Common myeloid progenitor, CD34-positive (primary cell): ENCODE data around the gene PPP6R1.
A peak's percentile ranks its signal among the peaks of the same experiment; 100 is the strongest.

Experiments used
- CTCF ChIA-PET: fragments of 350-600 bp; sonication (Branson Sonifier 250); formaldehyde crosslinking; loops from one replicate; lab custom pipeline; 2021; ENCODE audit warnings: antibody characterized with exemption; lab: Charles Lee
- POLR2A ChIA-PET: fragments of 350-600 bp; sonication (Branson Sonifier 250); formaldehyde crosslinking; loops from one replicate; lab custom pipeline; 2021; ENCODE audit warnings: antibody characterized with exemption; lab: Charles Lee
- DNase-seq, 3 donors: peaks; one replicate each; pipeline versions ENCODE4 v3.0.0 to v3.0.0-alpha.2; 2013
- H3K27ac ChIP-seq, 2 experiments: 1 replicate in 1 of 2; 2 replicates in 1 of 2; pipeline ENCODE4 v1.7.0; 2013; ENCODE audit warnings: inconsistent platforms in 2 of 2, low read length in 2 of 2, mild to moderate bottlenecking in 2 of 2, low read depth in 1 of 2, moderate library complexity in 1 of 2; ENCODE audit not compliant: severe bottlenecking in 2 of 2, insufficient read depth in 1 of 2, poor library complexity in 1 of 2
- H3K27me3 ChIP-seq, 5 experiments: replicated peaks in 2 of 5; 1 replicate in 3 of 5; 2 replicates in 2 of 5; pipeline versions ENCODE4 v1.6.1 to v1.7.0; 2013; ENCODE audit warnings: low read length in 4 of 5, mild to moderate bottlenecking in 2 of 5, moderate library complexity in 2 of 5, inconsistent platforms in 1 of 5; ENCODE audit not compliant: insufficient read depth in 5 of 5, control insufficient read depth in 4 of 5
- H3K36me3 ChIP-seq, 4 experiments: 1 replicate in 2 of 4; 2 replicates in 2 of 4; pipeline versions ENCODE4 v1.6.1 to v1.7.0; 2013; ENCODE audit warnings: low read length in 3 of 4, control low read depth in 1 of 4, mild to moderate bottlenecking in 1 of 4; ENCODE audit not compliant: control insufficient read depth in 4 of 4, insufficient read depth in 4 of 4
- H3K4me1 ChIP-seq, 4 experiments: 1 replicate in 3 of 4; 2 replicates in 1 of 4; pipeline versions ENCODE4 v1.6.1 to v1.7.1; 2013; ENCODE audit warnings: low read length in 3 of 4, mild to moderate bottlenecking in 3 of 4, control low read depth in 1 of 4, inconsistent platforms in 1 of 4, moderate library complexity in 1 of 4; ENCODE audit not compliant: control insufficient read depth in 4 of 4, insufficient read depth in 4 of 4; ENCODE audit errors: control extremely low read depth in 1 of 4
- H3K4me3 ChIP-seq, 7 experiments: 1 replicate in 4 of 7; 2 replicates in 3 of 7; pipeline versions ENCODE4 v1.5.1 to v1.7.0; 2013; ENCODE audit warnings: mild to moderate bottlenecking in 7 of 7, low read length in 6 of 7, moderate library complexity in 6 of 7, inconsistent platforms in 2 of 7, low read depth in 2 of 7, control low read depth in 1 of 7; ENCODE audit not compliant: insufficient read depth in 4 of 7, control insufficient read depth in 1 of 7; ENCODE audit errors: extremely low read depth in 1 of 7
- H3K9me3 ChIP-seq, 5 experiments: 1 replicate in 4 of 5; 2 replicates in 1 of 5; pipeline versions ENCODE4 v1.6.1 to v1.7.1; 2013; ENCODE audit warnings: low read length in 4 of 5, mild to moderate bottlenecking in 2 of 5, inconsistent platforms in 1 of 5, low read depth in 1 of 5, moderate library complexity in 1 of 5; ENCODE audit not compliant: control insufficient read depth in 4 of 5, insufficient read depth in 2 of 5; ENCODE audit errors: control extremely low read depth in 1 of 5
- WGBS: methylation state at CpG from one replicate; pipeline ENCODE4 v1.1.5; 2013; ENCODE audit not compliant: insufficient coverage; 5-methylcytosine and 5-hydroxymethylcytosine counted together

PPP6R1 gene

DNA sequence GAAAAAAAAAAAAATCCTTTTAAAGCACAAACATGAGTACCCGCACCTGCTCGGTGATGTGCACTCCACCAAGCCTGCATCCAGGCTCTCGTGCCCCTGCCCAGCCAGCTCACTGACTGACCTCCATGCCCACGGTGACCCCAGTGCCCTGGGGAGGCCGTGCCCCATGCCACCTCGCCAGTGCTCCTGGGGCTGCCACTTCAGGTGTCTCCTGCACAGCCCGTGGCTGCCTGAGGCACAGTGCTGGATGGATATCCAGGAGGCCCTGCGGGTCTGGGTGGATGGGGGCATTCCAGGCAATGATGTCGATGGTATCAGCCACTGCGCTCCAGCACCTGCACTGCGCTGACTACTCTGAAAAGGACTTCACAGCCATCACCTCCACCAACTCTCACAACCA lies 9.0 kb downstream of the PPP6R1 start:
- WGBS = 96% methylated on average over 8 of the region's 11 CpGs
- Histone ChIP-seq H3K9me3 (no peaks in the 10 kb centered on the region), H3K27ac (peak overlapping the region in 1 of 2 experiments; percentile 95), H3K36me3 (peaks cover 3 to 60% (median 28%) of the 10 kb centered on the region in 4 experiments), H3K4me3 (no peak overlapping the region), H3K4me1 (peaks cover 17 to 85% (median 78%) of the 10 kb centered on the region in 4 experiments), H3K27me3 (no peaks in the 10 kb centered on the region)
- no peak for DNase-seq
- ChIA-PET POLR2A (interaction anchor here (0.6 kb wide), 1 partner anchor 9 kb away, joined by 4 read pairs; no protein-coding TSS in a partner anchor), CTCF (interaction anchor here (1.3 kb wide), 1 partner anchor 43 kb away, joined by 3 read pairs; no protein-coding TSS in a partner anchor)

DNA sequence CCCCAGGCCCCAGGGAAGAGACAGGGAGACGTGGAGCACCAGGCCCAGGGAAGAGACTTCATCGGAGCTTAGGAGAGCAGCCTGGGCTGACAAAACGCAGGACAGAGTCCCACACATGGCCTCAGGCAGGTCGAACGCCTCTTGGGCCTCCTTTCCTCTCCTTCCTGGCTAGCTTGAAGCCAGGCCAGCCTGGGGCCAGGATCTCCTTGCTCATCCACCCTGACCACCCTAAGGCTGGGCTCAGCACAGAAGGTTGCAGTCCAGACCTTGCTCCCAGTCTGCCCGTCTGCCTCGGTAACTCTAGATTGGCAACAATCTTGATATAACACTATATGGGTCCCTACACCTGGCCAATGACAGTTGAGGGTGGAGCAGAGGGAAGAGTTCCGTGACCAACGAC lies 10.1 kb downstream of the PPP6R1 start:
- Histone ChIP-seq H3K9me3 (no peaks in the 10 kb centered on the region), H3K4me1 (peaks cover 17 to 73% (median 68%) of the 10 kb centered on the region in 4 experiments), H3K4me3 (no peak overlapping the region), H3K27me3 (no peaks in the 10 kb centered on the region), H3K27ac (peak overlapping the region; percentile 69 to 90), H3K36me3 (peaks cover 5 to 71% (median 38%) of the 10 kb centered on the region in 4 experiments)
- ChIA-PET POLR2A (interaction anchor here (1.4 kb wide), 1 partner anchor 11 kb away, joined by 6 read pairs; the partner anchor contains the start of gene PPP6R1), CTCF (interaction anchor here (1.4 to 1.8 kb wide), 3 partner anchors 7 to 11 kb away, joined by 4 to 5 read pairs (median 4); partner anchors contain the start of gene PPP6R1)
- no peak for DNase-seq
- 90% methylated on average over 6 of the region's 9 CpGs for WGBS

DNA sequence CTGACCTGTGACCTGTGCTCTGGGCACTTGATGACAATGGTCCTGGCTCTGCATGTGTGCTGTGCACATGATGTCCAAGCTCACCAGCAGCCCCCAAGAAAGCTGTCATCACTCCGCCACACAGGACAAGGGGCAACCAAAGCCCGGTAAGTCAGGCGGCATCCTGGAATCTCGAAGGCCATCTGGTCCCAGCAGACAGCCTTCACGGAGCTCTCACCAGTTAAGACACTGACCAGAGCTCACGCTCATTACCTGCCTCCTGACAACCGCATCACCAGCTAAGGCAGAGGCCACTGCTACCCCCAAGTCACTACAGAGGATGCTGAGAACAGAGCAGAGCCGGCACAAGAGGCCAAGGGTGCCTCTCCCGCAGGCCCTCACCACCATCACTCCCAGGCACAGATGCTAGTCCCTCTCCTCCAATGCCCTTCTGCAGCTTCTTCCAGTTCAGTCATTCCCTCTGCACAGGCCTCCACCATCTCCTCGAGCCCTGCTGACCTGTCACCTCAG lies 10.6 kb downstream of the PPP6R1 start:
- peaks cover 6 to 76% (median 41%) of the 10 kb centered on the region in 4 experiments for H3K36me3 ChIP-seq
- no peaks in the 10 kb centered on the region for H3K27me3 ChIP-seq
- no peak for DNase-seq
- peak overlapping the region; percentile 69 to 90 for H3K27ac ChIP-seq
- H3K4me3 ChIP-seq = peak overlapping the region in 1 of 7 experiments; percentile 1
- H3K9me3 ChIP-seq = no peaks in the 10 kb centered on the region
- CTCF ChIA-PET = interaction anchor here (1.4 to 1.8 kb wide), 3 partner anchors 8 to 11 kb away, joined by 4 to 5 read pairs (median 4); partner anchors contain the start of gene PPP6R1
- WGBS = 93% methylated on average over 9 of the region's 10 CpGs
- POLR2A ChIA-PET = interaction anchor here (1.4 kb wide), 1 partner anchor 11 kb away, joined by 6 read pairs; the partner anchor contains the start of gene PPP6R1
- H3K4me1 ChIP-seq = peaks cover 14 to 68% (median 63%) of the 10 kb centered on the region in 4 experiments

DNA sequence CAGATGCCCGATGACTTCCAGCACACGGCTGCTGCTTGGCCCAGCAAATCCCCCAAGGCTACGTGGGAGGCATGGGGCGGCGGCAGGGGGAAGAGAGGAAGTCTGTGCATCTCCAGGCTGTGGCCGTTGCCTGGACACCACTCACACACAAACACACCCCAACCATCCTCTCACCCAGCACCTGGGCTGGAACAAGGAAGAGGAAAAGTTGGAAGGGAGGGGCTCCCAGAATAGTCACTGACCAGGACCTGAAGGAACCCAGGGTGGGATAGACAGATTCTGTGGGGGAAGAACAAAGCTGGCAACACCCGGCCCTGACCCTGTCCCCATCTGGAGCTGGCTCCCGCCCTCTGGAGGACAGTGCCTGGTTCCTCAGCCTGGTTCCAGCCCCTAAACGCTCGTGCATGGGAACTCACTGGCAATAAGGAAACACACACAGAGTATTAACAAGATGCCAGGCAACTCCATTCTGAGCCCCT lies 11.2 kb downstream of the PPP6R1 start:
- peak overlapping the region in 2 of 7 experiments; percentile 28 to 52 for H3K4me3 ChIP-seq
- H3K27ac ChIP-seq = peak overlapping the region; percentile 69 to 90
- H3K36me3 ChIP-seq = peaks cover 6 to 75% (median 42%) of the 10 kb centered on the region in 4 experiments
- WGBS = 27% methylated on average over 5 of the region's 10 CpGs
- CTCF ChIA-PET = interaction anchor here (1.4 to 1.8 kb wide), 3 partner anchors 8 to 12 kb away, joined by 4 to 5 read pairs (median 4); partner anchors contain the start of gene PPP6R1
- POLR2A ChIA-PET = interaction anchor here (1.4 kb wide), 1 partner anchor 12 kb away, joined by 6 read pairs; the partner anchor contains the start of gene PPP6R1
- H3K4me1 ChIP-seq = peaks cover 11 to 63% (median 58%) of the 10 kb centered on the region in 4 experiments
- peak; percentile 59 to 90 (median 89) for DNase-seq
- no peaks in the 10 kb centered on the region for H3K27me3 ChIP-seq
- H3K9me3 ChIP-seq = no peaks in the 10 kb centered on the region

- peak overlapping the region in 1 of 7 experiments; percentile 52 for H3K4me3 ChIP-seq
- no peaks in the 10 kb centered on the region for H3K27me3 ChIP-seq
- H3K27ac ChIP-seq = peak overlapping the region; percentile 69 to 90
- peaks cover 12 to 84% (median 48%) of the 10 kb centered on the region in 4 experiments for H3K36me3 ChIP-seq
- 93% methylated on average over 40 of the region's 40 CpGs for WGBS
- H3K9me3 ChIP-seq = no peaks in the 10 kb centered on the region
- H3K4me1 ChIP-seq = peaks cover 7 to 54% (median 49%) of the 10 kb centered on the region in 4 experiments
- DNase-seq = no peak
- ChIA-PET CTCF (interaction anchor here (0.8 to 1.7 kb wide), 4 partner anchors 8 to 142 kb away, joined by 3 to 4 read pairs (median 4); no protein-coding TSS in a partner anchor), POLR2A (interaction anchor here (0.5 kb wide), 1 partner anchor 881 kb away, joined by 3 read pairs; no protein-coding TSS in a partner anchor)
Measured at GRCh38 chr19:55246462-55247451, 12.1 kb downstream of the PPP6R1 start.

- CTCF ChIA-PET = interaction anchor here (1.0 to 1.7 kb wide), 3 partner anchors 9 to 143 kb away, joined by 3 to 4 read pairs (median 4); no protein-coding TSS in a partner anchor
- no peaks in the 10 kb centered on the region for H3K9me3 ChIP-seq
- POLR2A ChIA-PET = interaction anchor here (0.8 kb wide), 1 partner anchor 14 kb away, joined by 4 read pairs; the partner anchor contains the start of gene PPP6R1
- over 99% methylated on average over 15 of the region's 23 CpGs for WGBS
- H3K27me3 ChIP-seq = no peaks in the 10 kb centered on the region
- peaks cover 0 to 40% (median 35%) of the 10 kb centered on the region in 4 experiments for H3K4me1 ChIP-seq
- peaks cover 15 to 89% (median 59%) of the 10 kb centered on the region in 4 experiments for H3K36me3 ChIP-seq
- peak overlapping the region in 1 of 2 experiments; percentile 38 for H3K27ac ChIP-seq
- H3K4me3 ChIP-seq = no peak overlapping the region
- no peak for DNase-seq
Measured at GRCh38 chr19:55245236-55245904, 13.4 kb downstream of the PPP6R1 start.
